OCI-LY7 (cell line): Measurements from ENCODE around the gene SCARB1. TPM values are rescaled to one million over a fixed set of nuclear protein-coding genes. Genes with fewer than 3 reads are reported as not detected.

Source experiments
- BruUV-seq: library from RNA; stranded (reverse); fragments of 400-500 nt; replicated peaks from 2 replicates; lab custom pipeline; 2021; lab: Mats Ljungman, UMichigan
- CTCF ChIA-PET: fragments of 300-600 bp; sonication (Branson Sonifier 250); formaldehyde crosslinking; loops from one replicate; lab custom pipeline; 2022; ENCODE audit warnings: antibody characterized with exemption; ENCODE audit not compliant: unreplicated experiment; lab: Charles Lee
- POLR2A ChIA-PET: fragments of 300-600 bp; sonication (Branson Sonifier 250); formaldehyde crosslinking; loops from one replicate; lab custom pipeline; 2022; ENCODE audit warnings: antibody characterized with exemption; lab: Charles Lee
- DNase-seq: peaks from one replicate; pipeline ENCODE4 v3.0.0-alpha.2; 2015; ENCODE audit warnings: low spot score
- H2AFZ ChIP-seq: fragments of 200-600 bp; sonication (generic), shearing (Covaris generic); 2 replicates; pipeline ENCODE4 v1.6.1; 2014; ENCODE audit warnings: mild to moderate bottlenecking, antibody characterized with exemption, low read length, moderate library complexity
- H3K27ac ChIP-seq: fragments of 200-600 bp; sonication (generic); 2 replicates; pipeline ENCODE4 v1.5.1; 2014; ENCODE audit warnings: mixed run types, low read depth, mild to moderate bottlenecking, moderate library complexity, low read length, inconsistent platforms; ENCODE audit not compliant: poor library complexity, severe bottlenecking
- H3K36me3 ChIP-seq: fragments of 200-600 bp; sonication (generic); 2 replicates; pipeline ENCODE4 v1.6.1; 2014; ENCODE audit warnings: mild to moderate bottlenecking, antibody characterized with exemption, low read length, moderate library complexity, mixed read lengths; ENCODE audit not compliant: insufficient read depth
- H3K4me1 ChIP-seq: fragments of 200-600 bp; sonication (generic); 2 replicates; pipeline ENCODE4 v1.5.1; 2014; ENCODE audit warnings: mild to moderate bottlenecking, low read length; ENCODE audit not compliant: insufficient read depth, poor library complexity, severe bottlenecking
- H3K4me2 ChIP-seq: fragments of 200-600 bp; sonication (generic); 2 replicates; pipeline ENCODE4 v1.6.1; 2014; ENCODE audit warnings: mild to moderate bottlenecking, low read length
- H3K4me3 ChIP-seq: fragments of 200-600 bp; sonication (generic); 2 replicates; pipeline ENCODE4 v1.5.1; 2014; ENCODE audit warnings: mild to moderate bottlenecking, low read depth, low read length; ENCODE audit not compliant: poor library complexity, severe bottlenecking
- H3K79me2 ChIP-seq: fragments of 200-600 bp; sonication (generic); 2 replicates; pipeline ENCODE4 v1.6.1; 2016; ENCODE audit warnings: low read depth, mild to moderate bottlenecking, low read length, moderate library complexity, mixed read lengths; ENCODE audit not compliant: insufficient read depth
- H3K9me2 ChIP-seq: fragments of 200-600 bp; sonication (generic); 2 replicates; pipeline ENCODE4 v1.6.1; 2016; ENCODE audit warnings: mild to moderate bottlenecking, low read length, mixed read lengths; ENCODE audit not compliant: insufficient read depth
- H3K9me3 ChIP-seq: fragments of 200-600 bp; sonication (generic); 2 replicates; pipeline ENCODE4 v1.6.1; 2014; ENCODE audit warnings: mild to moderate bottlenecking, mixed run types, low read length, mixed read lengths
- H4K20me1 ChIP-seq: fragments of 200-600 bp; sonication (generic); 2 replicates; pipeline ENCODE4 v1.6.1; 2014; ENCODE audit warnings: mild to moderate bottlenecking, antibody characterized with exemption, low read length, moderate library complexity, mixed read lengths; ENCODE audit not compliant: insufficient read depth
- EZH2phosphoT487 ChIP-seq: fragments of 200-600 bp; sonication (generic); IDR thresholded peaks from 2 replicates; pipeline ENCODE4 v1.6.1; 2018; ENCODE audit warnings: low read depth, borderline replicate concordance, mild to moderate bottlenecking, mixed run types, antibody characterized with exemption, low read length, moderate library complexity, mixed read lengths
- intact Hi-C: fragments of 100-400 bp; cut with micrococcal nuclease; formaldehyde crosslinking; loops from one replicate; pipeline ENCODE4 v1.10.0; 2022; ENCODE audit not compliant: unreplicated experiment
- total RNA-seq, 2 experiments: library from RNA; depleted of rRNA in 1 of 2; stranded (reverse); fragments of >200 nt in 1 of 2; shearing (Covaris generic) in 1 of 2; gene quantifications; 2 replicates each; pipeline ENCODE4 v1.2.3, GENCODE V29; 2014 to 2022
- TF ChIP-seq, protein P1 (sequence below): fragments of 200-600 bp; sonication (generic); conservative IDR thresholded peaks from 2 replicates; pipeline ENCODE4 v1.5.1; 2014; ENCODE audit warnings: mild to moderate bottlenecking, antibody characterized with exemption, low read length, moderate library complexity, mixed read lengths

The SCARB1 gene
- total RNA-seq, 2 experiments from 2014 or later = 42.9 to 112 TPM

GRCh38 chr12:124795081-124795948 lies 68.3 kb downstream of the SCARB1 start:
- Histone ChIP-seq H3K9me3 (no peaks in the 10 kb centered on the region), H3K4me3 (no peak overlapping the region), H3K79me2 (no peaks in the 10 kb centered on the region), H3K4me2 (no peak overlapping the region), H3K4me1 (peaks cover 15% of the 10 kb centered on the region), H2AFZ (no peak overlapping the region), H3K9me2 (no peaks in the 10 kb centered on the region), H3K27ac (no peak overlapping the region), H3K36me3 (peaks cover 60% of the 10 kb centered on the region), H4K20me1 (no peaks in the 10 kb centered on the region)
- DNase-seq = no peak
- ChIA-PET POLR2A (interaction anchor here (1.1 kb wide), 1 partner anchor 11 kb away, joined by 4 read pairs; no protein-coding TSS in a partner anchor), CTCF (no interaction called here)
- intact Hi-C loops = no loop called here
- TF ChIP-seq, protein P1, sequence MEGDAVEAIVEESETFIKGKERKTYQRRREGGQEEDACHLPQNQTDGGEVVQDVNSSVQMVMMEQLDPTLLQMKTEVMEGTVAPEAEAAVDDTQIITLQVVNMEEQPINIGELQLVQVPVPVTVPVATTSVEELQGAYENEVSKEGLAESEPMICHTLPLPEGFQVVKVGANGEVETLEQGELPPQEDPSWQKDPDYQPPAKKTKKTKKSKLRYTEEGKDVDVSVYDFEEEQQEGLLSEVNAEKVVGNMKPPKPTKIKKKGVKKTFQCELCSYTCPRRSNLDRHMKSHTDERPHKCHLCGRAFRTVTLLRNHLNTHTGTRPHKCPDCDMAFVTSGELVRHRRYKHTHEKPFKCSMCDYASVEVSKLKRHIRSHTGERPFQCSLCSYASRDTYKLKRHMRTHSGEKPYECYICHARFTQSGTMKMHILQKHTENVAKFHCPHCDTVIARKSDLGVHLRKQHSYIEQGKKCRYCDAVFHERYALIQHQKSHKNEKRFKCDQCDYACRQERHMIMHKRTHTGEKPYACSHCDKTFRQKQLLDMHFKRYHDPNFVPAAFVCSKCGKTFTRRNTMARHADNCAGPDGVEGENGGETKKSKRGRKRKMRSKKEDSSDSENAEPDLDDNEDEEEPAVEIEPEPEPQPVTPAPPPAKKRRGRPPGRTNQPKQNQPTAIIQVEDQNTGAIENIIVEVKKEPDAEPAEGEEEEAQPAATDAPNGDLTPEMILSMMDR = no peak
- no TSS peak for BruUV-seq

DNA sequence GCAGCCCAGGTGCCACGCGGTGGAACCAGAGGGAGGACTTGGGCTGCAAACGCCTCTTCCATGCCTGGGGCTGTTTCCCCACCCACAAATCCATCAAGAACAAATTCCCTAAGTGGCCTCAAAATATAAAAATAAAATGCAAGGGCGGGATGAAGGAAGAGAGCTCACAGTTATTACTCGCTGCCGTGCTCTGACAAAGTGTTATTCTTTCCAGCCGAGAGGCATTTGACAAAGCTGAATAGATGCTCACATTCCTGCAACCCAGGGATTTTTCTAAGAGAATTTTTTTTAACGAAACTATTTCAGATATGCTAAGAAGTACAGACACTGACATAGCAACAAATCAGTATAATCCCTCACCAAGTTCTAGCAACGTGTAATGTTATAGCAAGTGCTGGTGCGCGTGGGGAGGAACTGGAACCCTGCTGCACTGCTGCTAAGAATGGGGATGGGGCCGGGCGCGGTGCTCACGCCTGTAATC lies 70.7 kb downstream of the SCARB1 start:
- Histone ChIP-seq H3K27ac (no peak overlapping the region), H4K20me1 (no peaks in the 10 kb centered on the region), H3K4me1 (peaks cover 15% of the 10 kb centered on the region), H3K9me3 (no peaks in the 10 kb centered on the region), H3K4me2 (no peak overlapping the region), H2AFZ (no peak overlapping the region), H3K79me2 (no peaks in the 10 kb centered on the region), H3K4me3 (no peak overlapping the region), H3K9me2 (no peaks in the 10 kb centered on the region), H3K36me3 (peaks cover 61% of the 10 kb centered on the region)
- POLR2A ChIA-PET = interaction anchor here (0.6 kb wide), 1 partner anchor 112 kb away, joined by 6 read pairs; no protein-coding TSS in a partner anchor
- BruUV-seq = no TSS peak
- TF ChIP-seq, protein P1 = no peak
- no peak for TF ChIP-seq EZH2phosphoT487
- intact Hi-C loops = no loop called here
- CTCF ChIA-PET = interaction anchor here (0.6 kb wide), 1 partner anchor 222 kb away, joined by 3 read pairs; no protein-coding TSS in a partner anchor
- DNase-seq = no peak

- BruUV-seq = no TSS peak
- Histone ChIP-seq H4K20me1 (no peaks in the 10 kb centered on the region), H3K9me2 (no peaks in the 10 kb centered on the region), H3K4me3 (no peak overlapping the region), H3K4me1 (peaks cover 13% of the 10 kb centered on the region), H2AFZ (no peak overlapping the region), H3K36me3 (peaks cover 57% of the 10 kb centered on the region), H3K27ac (no peak overlapping the region), H3K9me3 (no peaks in the 10 kb centered on the region), H3K79me2 (no peaks in the 10 kb centered on the region), H3K4me2 (no peak overlapping the region)
- POLR2A ChIA-PET = no interaction called here
- intact Hi-C loops = no loop called here
- CTCF ChIA-PET = no interaction called here
- TF ChIP-seq EZH2phosphoT487 = no peak
- TF ChIP-seq, protein P1 = no peak
- DNase-seq = no peak
Observed at GRCh38 chr12:124792156-124792555, 71.5 kb downstream of the SCARB1 start.
